MCF 10A (cell line): ENCODE measurements around the gene FBXL14. TPM values are rescaled to one million over a fixed set of nuclear protein-coding genes. Genes with fewer than 3 reads are reported as not detected.
A peak's percentile ranks its signal among the peaks of the same experiment; 100 is the strongest.

Experiments
- BruUV-seq: library from RNA; stranded (reverse); fragments of 400-500 nt; replicated peaks from 2 replicates; lab custom pipeline; 2021; lab: Mats Ljungman, UMichigan
- CTCF ChIA-PET: fragments of 300-600 bp; sonication (Branson Sonifier 250); formaldehyde crosslinking; extraction: SDS; loops from one replicate; lab custom pipeline; 2021; ENCODE audit warnings: antibody characterized with exemption, inconsistent platforms; lab: Yijun Ruan, JAX
- POLR2A ChIA-PET: fragments of 300-600, 350-650 bp; sonication (Branson Sonifier 250); formaldehyde crosslinking; extraction: SDS; loops from one replicate; lab custom pipeline; 2020; ENCODE audit warnings: antibody characterized with exemption, inconsistent platforms; lab: Yijun Ruan, JAX
- DNase-seq: peaks from one replicate; pipeline ENCODE4 v3.0.0-alpha.2; 2018; ENCODE audit not compliant: unreplicated experiment
- H3K27ac Mint-ChIP-seq: one replicate; pipeline ENCODE4 v1.8.0; 2022; ENCODE audit warnings: mild to moderate bottlenecking, low read depth, mixed read lengths; ENCODE audit not compliant: unreplicated experiment
- H3K27me3 Mint-ChIP-seq: one replicate; pipeline ENCODE4 v1.8.0; 2022; ENCODE audit warnings: mixed read lengths; ENCODE audit not compliant: insufficient read depth, unreplicated experiment
- H3K36me3 Mint-ChIP-seq: one replicate; pipeline ENCODE4 v1.8.0; 2022; ENCODE audit warnings: mild to moderate bottlenecking, moderate library complexity, mixed read lengths; ENCODE audit not compliant: insufficient read depth, unreplicated experiment
- H3K4me1 Mint-ChIP-seq: one replicate; pipeline ENCODE4 v1.8.0; 2022; ENCODE audit warnings: mixed read lengths; ENCODE audit not compliant: insufficient read depth, unreplicated experiment
- H3K4me3 Mint-ChIP-seq: one replicate; pipeline ENCODE4 v1.8.0; 2022; ENCODE audit warnings: mild to moderate bottlenecking, moderate library complexity, mixed read lengths; ENCODE audit not compliant: unreplicated experiment
- H3K9me3 Mint-ChIP-seq: one replicate; pipeline ENCODE4 v1.8.0; 2022; ENCODE audit warnings: mixed read lengths; ENCODE audit not compliant: unreplicated experiment
- CTCF ChIP-seq: fragments of 200-600 bp; IDR thresholded peaks from one replicate; pipeline ENCODE4 v1.8.0; 2022; ENCODE audit warnings: antibody characterized with exemption, mild to moderate bottlenecking; ENCODE audit not compliant: unreplicated experiment
- intact Hi-C: fragments of 100-400 bp; cut with micrococcal nuclease; formaldehyde crosslinking; loops from 2 replicates; pipeline ENCODE4 v1.14.1; 2022
- total RNA-seq: library from RNA; stranded (reverse); gene quantifications from 2 replicates; pipeline ENCODE4 v1.2.3, GENCODE V29; 2022

Gene FBXL14
- total RNA-seq, 1 experiment from 2014 or later = 9.4 TPM

GRCh38 chr12:1519642-1520041, 74.7 kb downstream of the FBXL14 start:
- Mint-ChIP-seq H3K27ac (peak overlapping the region; percentile 67), H3K4me1 (peaks cover 27% of the 10 kb centered on the region)

GRCh38 chr12:1518591-1519516, 75.5 kb downstream of the FBXL14 start:
- H3K4me3 Mint-ChIP-seq = peak overlapping the region; percentile 67

More at GRCh38 chr12:1519642-1520041, 74.7 kb downstream of the FBXL14 start:
- Mint-ChIP-seq H3K9me3 (no peaks in the 10 kb centered on the region), H3K27me3 (peaks cover 11% of the 10 kb centered on the region), H3K36me3 (no peaks in the 10 kb centered on the region), H3K4me3 (peak overlapping the region; percentile 67)
- ChIA-PET CTCF (interaction anchor here (0.6 to 2.2 kb wide), 2 partner anchors 395 to 402 kb away, joined by 3 to 6 read pairs; no protein-coding TSS in a partner anchor), POLR2A (interaction anchor here (0.6 to 1.6 kb wide), 3 partner anchors 21 to 287 kb away, joined by 3 to 6 read pairs (median 5); no protein-coding TSS in a partner anchor)
- intact Hi-C loops = no loop called here
- no peak for TF ChIP-seq CTCF
- DNase-seq = no peak
- BruUV-seq = no TSS peak

GRCh38 chr12:1517734-1518525, 76.5 kb downstream of the FBXL14 start:
- DNase-seq = no peak
- Mint-ChIP-seq H3K4me3 (peak overlapping the region; percentile 67), H3K4me1 (peaks cover 27% of the 10 kb centered on the region), H3K9me3 (no peaks in the 10 kb centered on the region), H3K36me3 (no peaks in the 10 kb centered on the region), H3K27ac (no peak overlapping the region), H3K27me3 (no peaks in the 10 kb centered on the region)
- CTCF ChIA-PET = interaction anchor here (0.6 to 1.1 kb wide), 3 partner anchors 17 to 249 kb away, joined by 3 to 4 read pairs (median 4); no protein-coding TSS in a partner anchor
- TF ChIP-seq CTCF = no peak
- POLR2A ChIA-PET = interaction anchor here (1.1 kb wide), 1 partner anchor 88 kb away, joined by 3 read pairs; no protein-coding TSS in a partner anchor
- intact Hi-C loops = no loop called here
- BruUV-seq = no TSS peak

More at GRCh38 chr12:1518591-1519516, 75.5 kb downstream of the FBXL14 start:
- peak; percentile 95 for DNase-seq
- Mint-ChIP-seq H3K9me3 (no peaks in the 10 kb centered on the region), H3K27ac (peak overlapping the region; percentile 67), H3K4me1 (peaks cover 27% of the 10 kb centered on the region), H3K27me3 (peaks cover 6% of the 10 kb centered on the region), H3K36me3 (no peaks in the 10 kb centered on the region)
- no peak for TF ChIP-seq CTCF
- POLR2A ChIA-PET = interaction anchor here (1.5 to 1.6 kb wide), 2 partner anchors 22 to 44 kb away, joined by 5 to 6 read pairs; no protein-coding TSS in a partner anchor
- intact Hi-C loops = no loop called here
- no TSS peak for BruUV-seq
- CTCF ChIA-PET = interaction anchor here (0.7 to 2.2 kb wide), 3 partner anchors 401 to 1112 kb away, joined by 3 to 6 read pairs (median 4); no protein-coding TSS in a partner anchor
